Osteocyte (in vitro differentiated cells): ENCODE data around the gene FNIP2. TPM values are rescaled to one million over a fixed set of nuclear protein-coding genes. Genes with fewer than 3 reads are reported as not detected.
"Not testable (repeated sequence)": the region's sequence is repeated elsewhere in the genome, so short reads cannot be mapped to it uniquely, and the experiment has no call there.

Experiments
- DNase-seq: peaks from one replicate; pipeline ENCODE4 v3.0.0; 2021; ENCODE audit warnings: mixed read lengths; ENCODE audit not compliant: unreplicated experiment; ENCODE audit errors: extremely low spot score
- H3K27ac Mint-ChIP-seq: one replicate; pipeline ENCODE4 v1.8.0; 2021; ENCODE audit warnings: mild to moderate bottlenecking, mixed read lengths; ENCODE audit not compliant: unreplicated experiment
- H3K27me3 Mint-ChIP-seq: one replicate; pipeline ENCODE4 v1.8.0; 2021; ENCODE audit warnings: mixed read lengths; ENCODE audit not compliant: unreplicated experiment
- H3K36me3 Mint-ChIP-seq: one replicate; pipeline ENCODE4 v1.8.0; 2021; ENCODE audit warnings: mixed read lengths; ENCODE audit not compliant: unreplicated experiment
- H3K4me1 Mint-ChIP-seq: one replicate; pipeline ENCODE4 v1.8.0; 2021; ENCODE audit warnings: mixed read lengths; ENCODE audit not compliant: unreplicated experiment
- H3K4me3 Mint-ChIP-seq: one replicate; pipeline ENCODE4 v1.8.0; 2021; ENCODE audit warnings: mild to moderate bottlenecking, moderate library complexity, mixed read lengths; ENCODE audit not compliant: unreplicated experiment
- H3K9me3 Mint-ChIP-seq: one replicate; pipeline ENCODE4 v1.8.0; 2021; ENCODE audit warnings: mixed read lengths; ENCODE audit not compliant: unreplicated experiment
- total RNA-seq: library from RNA; stranded (reverse); gene quantifications from 2 replicates; pipeline ENCODE4 v1.2.1, GENCODE V29; 2021
- TF ChIP-seq, protein P1 (sequence below): fragments of 200-600 bp; sonication (generic); IDR thresholded peaks from 2 replicates; pipeline ENCODE4 v1.5.0; 2021; ENCODE audit warnings: antibody characterized with exemption, mild to moderate bottlenecking, moderate library complexity

The FNIP2 gene
- total RNA-seq, 1 donor from 2014 or later, result 14.4 TPM

DNA sequence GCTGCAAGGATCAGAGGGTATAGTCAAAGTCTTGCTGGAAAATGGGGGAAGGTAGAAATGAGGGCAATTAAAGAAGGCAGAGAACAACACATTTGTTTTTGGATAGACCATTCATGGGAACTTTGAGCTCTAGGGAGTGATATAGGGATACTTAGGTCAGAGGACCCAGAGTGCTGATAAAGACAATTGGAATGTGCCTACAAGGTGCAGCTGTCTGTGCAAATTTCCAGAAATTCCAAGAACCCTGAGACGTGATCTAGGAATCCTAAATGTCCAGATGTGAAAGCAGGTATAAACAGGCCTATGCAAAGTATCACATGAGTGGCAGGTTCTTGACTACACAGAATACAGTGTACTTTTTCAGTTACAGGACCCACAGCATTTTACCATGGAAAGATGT, 24.2 kb downstream of the FNIP2 start:
- no peak overlapping the region for H3K4me3 Mint-ChIP-seq
- H3K27me3 Mint-ChIP-seq, result no peaks in the 10 kb centered on the region
- no peaks in the 10 kb centered on the region for H3K36me3 Mint-ChIP-seq
- TF ChIP-seq, protein P1, sequence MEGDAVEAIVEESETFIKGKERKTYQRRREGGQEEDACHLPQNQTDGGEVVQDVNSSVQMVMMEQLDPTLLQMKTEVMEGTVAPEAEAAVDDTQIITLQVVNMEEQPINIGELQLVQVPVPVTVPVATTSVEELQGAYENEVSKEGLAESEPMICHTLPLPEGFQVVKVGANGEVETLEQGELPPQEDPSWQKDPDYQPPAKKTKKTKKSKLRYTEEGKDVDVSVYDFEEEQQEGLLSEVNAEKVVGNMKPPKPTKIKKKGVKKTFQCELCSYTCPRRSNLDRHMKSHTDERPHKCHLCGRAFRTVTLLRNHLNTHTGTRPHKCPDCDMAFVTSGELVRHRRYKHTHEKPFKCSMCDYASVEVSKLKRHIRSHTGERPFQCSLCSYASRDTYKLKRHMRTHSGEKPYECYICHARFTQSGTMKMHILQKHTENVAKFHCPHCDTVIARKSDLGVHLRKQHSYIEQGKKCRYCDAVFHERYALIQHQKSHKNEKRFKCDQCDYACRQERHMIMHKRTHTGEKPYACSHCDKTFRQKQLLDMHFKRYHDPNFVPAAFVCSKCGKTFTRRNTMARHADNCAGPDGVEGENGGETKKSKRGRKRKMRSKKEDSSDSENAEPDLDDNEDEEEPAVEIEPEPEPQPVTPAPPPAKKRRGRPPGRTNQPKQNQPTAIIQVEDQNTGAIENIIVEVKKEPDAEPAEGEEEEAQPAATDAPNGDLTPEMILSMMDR, result no peak
- peaks cover 9% of the 10 kb centered on the region for H3K4me1 Mint-ChIP-seq
- H3K27ac Mint-ChIP-seq, result no peak overlapping the region
- H3K9me3 Mint-ChIP-seq, result no peaks in the 10 kb centered on the region
- no peak for DNase-seq

- not testable (repeated sequence) for DNase-seq, H3K4me1 Mint-ChIP-seq, H3K27ac Mint-ChIP-seq, H3K9me3 Mint-ChIP-seq, H3K27me3 Mint-ChIP-seq, H3K36me3 Mint-ChIP-seq, H3K4me3 Mint-ChIP-seq
These were observed 24.6 kb downstream of the FNIP2 start for GRCh38 chr4:158793430-158793829.

- TF ChIP-seq, protein P1, result no peak
- DNase-seq, result no peak
- Mint-ChIP-seq H3K4me1 (peaks cover 5% of the 10 kb centered on the region), H3K4me3 (no peak overlapping the region), H3K36me3 (no peaks in the 10 kb centered on the region), H3K9me3 (no peaks in the 10 kb centered on the region), H3K27me3 (no peaks in the 10 kb centered on the region), H3K27ac (no peak overlapping the region)
These were observed 27.7 kb downstream of the FNIP2 start for GRCh38 chr4:158796370-158797140.

DNA sequence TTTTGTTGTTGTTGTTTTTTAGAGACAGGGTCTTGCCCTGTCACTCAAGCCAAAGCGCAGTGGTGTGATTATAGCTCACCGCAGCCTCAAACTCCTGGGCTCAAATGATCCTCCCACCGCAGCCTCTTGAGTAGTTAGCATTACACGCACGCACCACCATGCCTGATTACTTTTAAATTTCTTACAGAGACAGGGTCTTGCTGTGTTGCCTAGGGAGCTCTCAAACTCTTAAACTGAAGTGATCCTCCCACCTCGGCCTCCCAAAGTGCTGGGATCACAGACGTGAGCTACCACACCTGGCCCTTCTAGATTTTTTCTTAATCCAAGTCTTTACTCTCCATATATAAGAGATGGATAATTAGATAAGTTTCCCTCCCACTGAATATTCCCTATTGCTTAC, 29.2 kb downstream of the FNIP2 start:
- TF ChIP-seq, protein P1, result no peak
- peaks cover 5% of the 10 kb centered on the region for H3K4me1 Mint-ChIP-seq
- DNase-seq, result no peak
- no peaks in the 10 kb centered on the region for H3K27me3 Mint-ChIP-seq
- no peak overlapping the region for H3K4me3 Mint-ChIP-seq
- H3K36me3 Mint-ChIP-seq, result no peaks in the 10 kb centered on the region
- no peaks in the 10 kb centered on the region for H3K9me3 Mint-ChIP-seq
- H3K27ac Mint-ChIP-seq, result no peak overlapping the region

- Mint-ChIP-seq H3K27ac (no peak overlapping the region), H3K4me1 (peaks cover 4% of the 10 kb centered on the region), H3K27me3 (no peaks in the 10 kb centered on the region), H3K36me3 (no peaks in the 10 kb centered on the region), H3K9me3 (no peaks in the 10 kb centered on the region), H3K4me3 (no peak overlapping the region)
- DNase-seq, result no peak
- TF ChIP-seq, protein P1, result no peak
These were observed 30.4 kb downstream of the FNIP2 start for GRCh38 chr4:158799013-158799770.
